Activated naive CD8-positive, alpha-beta T cell treated with anti-CD3 and anti-CD28 coated beads, Interleukin-2, amount 50 U/mL, for 24 hours (primary cell): Measurements from ENCODE around the gene GRIA2.
"Not testable (repeated sequence)": the region's sequence is repeated elsewhere in the genome, so short reads cannot be mapped to it uniquely, and the experiment has no call there.

Experiments
- ATAC-seq: fragments of 150-1000 bp; cut with Tn5 transposase; one replicate; pipeline ENCODE4 v1.10.0; 2021
- DNase-seq: peaks from one replicate; pipeline ENCODE4 v3.0.0; 2021
- H3K27ac Mint-ChIP-seq: one replicate; pipeline ENCODE4 v1.8.0; 2021; ENCODE audit warnings: mild to moderate bottlenecking, mixed read lengths
- H3K27me3 Mint-ChIP-seq: one replicate; pipeline ENCODE4 v1.8.0; 2021; ENCODE audit warnings: mixed read lengths
- H3K36me3 Mint-ChIP-seq: one replicate; pipeline ENCODE4 v1.8.0; 2021; ENCODE audit warnings: low read depth, mixed read lengths
- H3K4me1 Mint-ChIP-seq: one replicate; pipeline ENCODE4 v1.8.0; 2021; ENCODE audit warnings: mixed read lengths
- H3K4me3 Mint-ChIP-seq: one replicate; pipeline ENCODE4 v1.8.0; 2021; ENCODE audit warnings: mild to moderate bottlenecking, moderate library complexity, mixed read lengths
- H3K9me3 Mint-ChIP-seq: one replicate; pipeline ENCODE4 v1.8.0; 2021; ENCODE audit warnings: mixed read lengths

GRIA2 gene

GRCh38 chr4:157220371-157220881 is at the start of gene GRIA2:
TSS of gene GRIA2 (plus strand) at chr4:157220728. CDS start at chr4:157221043, 315 bp downstream.
- Mint-ChIP-seq H3K36me3 (peaks cover 4% of the 10 kb centered on the region), H3K9me3 (peaks cover 7% of the 10 kb centered on the region), H3K27ac (no peak within 1 kb of the TSS), H3K4me3 (no peak within 1 kb of the TSS), H3K27me3 (peaks cover 40% of the 10 kb centered on the region), H3K4me1 (peaks cover 2% of the 10 kb centered on the region)
- ATAC-seq, result peak; percentile 28
- peak; percentile 36 for DNase-seq

GRCh38 chr4:157172011-157172410 is 48.5 kb upstream of the GRIA2 start:
- Mint-ChIP-seq H3K9me3 (peaks cover 3% of the 10 kb centered on the region), H3K36me3 (no peaks in the 10 kb centered on the region), H3K4me1 (no peaks in the 10 kb centered on the region), H3K27ac (no peak overlapping the region), H3K27me3 (no peaks in the 10 kb centered on the region), H3K4me3 (no peak overlapping the region)
- ATAC-seq (no peak), DNase-seq (no peak)

- H3K9me3 Mint-ChIP-seq, DNase-seq, H3K27ac Mint-ChIP-seq, ATAC-seq, H3K27me3 Mint-ChIP-seq, H3K36me3 Mint-ChIP-seq, H3K4me1 Mint-ChIP-seq, H3K4me3 Mint-ChIP-seq: not testable (repeated sequence)
Measured at GRCh38 chr4:157180268-157180667, 40.3 kb upstream of the GRIA2 start.

- Mint-ChIP-seq H3K4me3 (no peak overlapping the region), H3K36me3 (no peaks in the 10 kb centered on the region), H3K4me1 (no peaks in the 10 kb centered on the region), H3K27ac (no peak overlapping the region), H3K27me3 (no peaks in the 10 kb centered on the region), H3K9me3 (peaks cover 8% of the 10 kb centered on the region)
- no peak for DNase-seq
- ATAC-seq, result no peak
Measured at GRCh38 chr4:157184300-157184699, 36.2 kb upstream of the GRIA2 start.

GRCh38 chr4:157185363-157185762 is 35.2 kb upstream of the GRIA2 start:
- Mint-ChIP-seq H3K27ac (no peak overlapping the region), H3K4me3 (no peak overlapping the region), H3K27me3 (no peaks in the 10 kb centered on the region), H3K36me3 (no peaks in the 10 kb centered on the region), H3K9me3 (peaks cover 8% of the 10 kb centered on the region), H3K4me1 (no peaks in the 10 kb centered on the region)
- ATAC-seq (no peak), DNase-seq (no peak)

GRCh38 chr4:157195374-157195773 is 25.2 kb upstream of the GRIA2 start:
- ATAC-seq (no peak), DNase-seq (no peak)
- Mint-ChIP-seq H3K4me3 (no peak overlapping the region), H3K9me3 (no peaks in the 10 kb centered on the region), H3K36me3 (no peaks in the 10 kb centered on the region), H3K27me3 (no peaks in the 10 kb centered on the region), H3K4me1 (no peaks in the 10 kb centered on the region), H3K27ac (no peak overlapping the region)

GRCh38 chr4:157196046-157196445 is 24.5 kb upstream of the GRIA2 start:
- Mint-ChIP-seq H3K9me3 (no peaks in the 10 kb centered on the region), H3K27ac (no peak overlapping the region)

GRCh38 chr4:157204634-157205244 is 15.8 kb upstream of the GRIA2 start:
- no peak for ATAC-seq
- H3K36me3 Mint-ChIP-seq, result no peaks in the 10 kb centered on the region

More at GRCh38 chr4:157196046-157196445, 24.5 kb upstream of the GRIA2 start:
- Mint-ChIP-seq H3K36me3 (no peaks in the 10 kb centered on the region), H3K4me3 (no peak overlapping the region), H3K4me1 (no peaks in the 10 kb centered on the region), H3K27me3 (no peaks in the 10 kb centered on the region)
- no peak for ATAC-seq
- no peak for DNase-seq

GRCh38 chr4:157217708-157218107 is 2.8 kb upstream of the GRIA2 start:
- H3K4me3 Mint-ChIP-seq, result no peak overlapping the region
- H3K27ac Mint-ChIP-seq, result no peak overlapping the region
- peaks cover 4% of the 10 kb centered on the region for H3K36me3 Mint-ChIP-seq
- H3K9me3 Mint-ChIP-seq, result peaks cover 13% of the 10 kb centered on the region
- peaks cover 2% of the 10 kb centered on the region for H3K4me1 Mint-ChIP-seq
- DNase-seq, result no peak
- no peak for ATAC-seq
- peaks cover 31% of the 10 kb centered on the region for H3K27me3 Mint-ChIP-seq

More at GRCh38 chr4:157204634-157205244, 15.8 kb upstream of the GRIA2 start:
- Mint-ChIP-seq H3K27me3 (no peaks in the 10 kb centered on the region), H3K4me3 (no peak overlapping the region), H3K9me3 (peaks cover 4% of the 10 kb centered on the region), H3K4me1 (no peaks in the 10 kb centered on the region), H3K27ac (no peak overlapping the region)
- peak; percentile 29 for DNase-seq

- H3K27me3 Mint-ChIP-seq, result peaks cover 40% of the 10 kb centered on the region
Measured at GRCh38 chr4:157219711-157220370, 687 bp upstream of the GRIA2 start.

GRCh38 chr4:157221426-157221894 is 932 bp downstream of the GRIA2 start:
- Mint-ChIP-seq H3K4me1 (peaks cover 2% of the 10 kb centered on the region), H3K27me3 (peaks cover 40% of the 10 kb centered on the region), H3K4me3 (no peak overlapping the region), H3K9me3 (peaks cover 7% of the 10 kb centered on the region), H3K36me3 (peaks cover 4% of the 10 kb centered on the region), H3K27ac (no peak overlapping the region)
- no peak for DNase-seq
- ATAC-seq, result no peak

More at GRCh38 chr4:157219711-157220370, 687 bp upstream of the GRIA2 start:
- DNase-seq, result no peak
- Mint-ChIP-seq H3K4me1 (peaks cover 2% of the 10 kb centered on the region), H3K27ac (no peak overlapping the region), H3K9me3 (peaks cover 7% of the 10 kb centered on the region), H3K4me3 (no peak overlapping the region), H3K36me3 (peaks cover 4% of the 10 kb centered on the region)
- ATAC-seq, result no peak

GRCh38 chr4:157221895-157222770 is 1.6 kb downstream of the GRIA2 start:
- H3K4me1 Mint-ChIP-seq, result peaks cover 2% of the 10 kb centered on the region
- peaks cover 40% of the 10 kb centered on the region for H3K27me3 Mint-ChIP-seq
- no peak overlapping the region for H3K27ac Mint-ChIP-seq
- no peak overlapping the region for H3K4me3 Mint-ChIP-seq
- peaks cover 4% of the 10 kb centered on the region for H3K36me3 Mint-ChIP-seq
- H3K9me3 Mint-ChIP-seq, result peaks cover 7% of the 10 kb centered on the region
- ATAC-seq (no peak), DNase-seq (no peak)

- Mint-ChIP-seq H3K4me1 (peaks cover 2% of the 10 kb centered on the region), H3K9me3 (peaks cover 7% of the 10 kb centered on the region), H3K4me3 (no peak overlapping the region), H3K36me3 (peaks cover 4% of the 10 kb centered on the region), H3K27me3 (peaks cover 37% of the 10 kb centered on the region), H3K27ac (no peak overlapping the region)
- DNase-seq, result no peak
- ATAC-seq, result no peak
Measured at GRCh38 chr4:157222771-157223160, 2.2 kb downstream of the GRIA2 start.

- H3K4me3 Mint-ChIP-seq, result no peak overlapping the region
- peaks cover 2% of the 10 kb centered on the region for H3K4me1 Mint-ChIP-seq
- no peak for ATAC-seq
- peaks cover 4% of the 10 kb centered on the region for H3K36me3 Mint-ChIP-seq
- peaks cover 37% of the 10 kb centered on the region for H3K27me3 Mint-ChIP-seq
- H3K27ac Mint-ChIP-seq, result no peak overlapping the region
- H3K9me3 Mint-ChIP-seq, result peaks cover 7% of the 10 kb centered on the region
- DNase-seq, result no peak
Measured at GRCh38 chr4:157223456-157223855, 2.9 kb downstream of the GRIA2 start.
